GM19467 (cell line): ENCODE measurements around the gene HIF3A.

Experiments
- ATAC-seq: cut with Tn5 transposase; IDR thresholded peaks from one replicate; pipeline ENCODE4 v1.9.1; 2021; ENCODE audit warnings: mild to moderate bottlenecking, moderate library complexity; ENCODE audit not compliant: unreplicated experiment

HIF3A gene

DNA sequence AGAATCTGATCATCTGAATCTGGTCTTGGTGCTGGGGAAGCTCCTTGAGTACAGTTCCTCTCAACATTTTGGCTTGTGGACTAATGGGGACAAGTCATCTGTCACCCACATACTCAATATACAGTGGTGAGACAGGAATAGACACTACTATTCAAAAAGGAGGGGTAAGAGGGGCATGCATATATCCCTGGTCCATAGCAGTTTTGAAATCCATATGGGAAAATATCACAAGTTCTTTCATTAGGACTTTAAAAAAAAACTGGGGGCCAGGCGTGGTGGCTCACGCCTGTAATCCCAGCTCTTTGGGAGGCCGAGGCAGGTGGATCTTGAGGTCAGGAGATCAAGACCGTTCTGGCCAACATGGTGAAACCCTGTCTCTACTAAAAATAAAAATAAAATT is 29.8 kb downstream of the HIF3A start:
- no peak for ATAC-seq

- no peak for ATAC-seq
These were observed 31.2 kb downstream of the HIF3A start for GRCh38 chr19:46328079-46328478.

DNA sequence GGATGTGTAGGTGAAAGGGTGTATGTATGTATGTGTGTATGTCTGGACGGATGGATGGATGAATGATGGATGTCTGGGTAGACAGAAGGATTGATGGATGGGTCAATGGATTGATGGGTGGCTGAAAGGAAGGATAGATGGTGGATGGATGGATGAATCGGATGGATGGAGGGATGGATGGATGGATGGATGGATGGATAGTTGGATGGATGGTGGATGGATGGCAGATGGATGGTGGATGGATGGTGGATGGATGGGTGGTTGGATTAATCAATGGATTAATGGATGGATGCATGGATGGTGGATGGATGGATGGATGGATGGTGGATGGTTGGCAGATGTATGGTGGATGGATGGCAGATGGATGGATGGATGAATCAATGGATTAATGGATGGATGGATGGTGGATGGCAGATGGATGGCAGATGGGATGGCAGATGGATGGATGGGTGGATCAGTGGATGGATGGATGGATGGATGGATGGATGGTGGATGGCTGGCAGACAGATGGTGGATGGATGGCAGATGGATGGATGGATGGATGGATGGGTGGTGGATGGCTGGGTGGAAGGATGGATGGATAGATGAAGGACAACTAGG is 33.6 kb downstream of the HIF3A start:
- ATAC-seq, result no peak

GRCh38 chr19:46337487-46337886 is 40.6 kb downstream of the HIF3A start:
- ATAC-seq, result no peak

- ATAC-seq, result no peak
These were observed 42.6 kb downstream of the HIF3A start for GRCh38 chr19:46339446-46339845.

- no peak for ATAC-seq
These were observed 43.3 kb downstream of the HIF3A start for GRCh38 chr19:46340051-46340659.

DNA sequence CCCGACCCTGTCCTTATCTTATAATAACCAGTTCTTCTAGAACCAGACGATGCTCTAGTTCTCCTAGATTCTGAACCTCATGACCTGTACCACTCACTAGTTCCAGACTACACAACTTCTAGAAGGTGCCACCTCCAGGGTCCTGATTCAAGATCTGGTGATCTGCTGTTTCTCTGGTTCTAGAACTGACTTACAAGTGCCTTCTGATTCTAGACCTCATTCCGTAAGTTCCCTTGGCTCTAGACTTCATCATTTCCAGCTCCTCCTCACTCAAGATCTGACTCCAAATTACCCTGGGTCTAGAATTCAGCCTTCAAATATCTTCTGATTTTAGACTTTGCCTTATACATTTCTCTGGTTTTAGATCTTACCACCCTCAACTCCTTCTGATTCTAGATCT is 45.1 kb downstream of the HIF3A start:
- no peak for ATAC-seq

GRCh38 chr19:46344363-46344762 is 47.5 kb downstream of the HIF3A start:
- ATAC-seq, result no peak

- ATAC-seq, result no peak
These were observed 48.3 kb downstream of the HIF3A start for GRCh38 chr19:46345157-46345556.

- ATAC-seq, result peak; percentile 45
These were observed 50.2 kb downstream of the HIF3A start, which contains the start of gene PPP5C for GRCh38 chr19:46346821-46347571. Gene PPP5C (plus strand): TSS chr19:46347087. CDS start chr19:46347097, 10 bp downstream.

DNA sequence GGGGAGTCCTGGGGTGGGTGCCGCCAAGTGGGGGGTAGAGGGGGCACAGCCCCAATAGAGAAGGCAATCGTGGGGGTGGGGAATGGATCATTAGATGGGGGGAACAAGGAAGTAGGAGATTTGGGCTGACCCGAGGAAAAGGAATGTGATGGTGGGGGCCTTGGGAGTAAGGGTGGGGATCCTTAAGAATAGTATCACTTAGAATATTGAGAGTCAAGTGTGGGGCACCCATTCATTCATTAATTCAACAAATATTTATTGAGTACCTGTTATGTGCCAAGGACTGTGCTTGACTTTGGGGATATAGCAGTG is 50.7 kb downstream of the HIF3A start:
- ATAC-seq, result no peak

GRCh38 chr19:46347985-46348384 is 51.1 kb downstream of the HIF3A start:
- ATAC-seq, result no peak

- no peak for ATAC-seq
These were observed 52.6 kb downstream of the HIF3A start for GRCh38 chr19:46349311-46349993.

- no peak for ATAC-seq
These were observed 53.4 kb downstream of the HIF3A start for GRCh38 chr19:46350029-46350757.

- ATAC-seq, result no peak
These were observed 53.9 kb downstream of the HIF3A start for GRCh38 chr19:46350758-46351159.

- ATAC-seq, result no peak
These were observed 54.6 kb downstream of the HIF3A start for GRCh38 chr19:46351241-46352041.

- ATAC-seq, result no peak
These were observed 57.1 kb downstream of the HIF3A start for GRCh38 chr19:46353730-46354528.

GRCh38 chr19:46355234-46356148 is 58.6 kb downstream of the HIF3A start:
- ATAC-seq, result no peak
